Stomach (tissue), 9 donors: Measurements from ENCODE around the gene CCNJL. TPM values are rescaled to one million over a fixed set of nuclear protein-coding genes. Genes with fewer than 3 reads are reported as not detected.

Source experiments
- DNase-seq, 2 donors: peaks; one replicate each; pipeline versions ENCODE4 v3.0.0 to v3.0.0-alpha.2; 2013 to 2019
- H3K27ac ChIP-seq, 5 donors: fragments of 200-600 bp in 4 of 5; sonication (generic) in 4 of 5; one replicate each; pipeline ENCODE4 v1.5.1; 2013 to 2019; ENCODE audit warnings: mild to moderate bottlenecking in 1 of 5, moderate library complexity in 1 of 5
- H3K27me3 ChIP-seq, 3 donors: fragments of 200-600 bp; sonication (generic); one replicate each; pipeline ENCODE4 v1.5.1; 2017 to 2019; ENCODE audit warnings: mixed run types in 1 of 3
- H3K36me3 ChIP-seq, 4 donors: fragments of 200-600 bp; sonication (generic); 1 replicate in 3 of 4; 2 replicates in 1 of 4; pipeline ENCODE4 v1.5.1; 2016 to 2019
- H3K4me1 ChIP-seq, 4 donors: fragments of 200-600 bp; sonication (generic); one replicate each; pipeline ENCODE4 v1.5.1; 2016 to 2019
- H3K4me3 ChIP-seq, 4 donors: fragments of 200-600 bp; sonication (generic) in 3 of 4; one replicate each; pipeline ENCODE4 v1.5.1; 2016 to 2019; ENCODE audit warnings: mild to moderate bottlenecking in 1 of 4
- H3K9me3 ChIP-seq, 4 donors: fragments of 200-600 bp; sonication (generic); one replicate each; pipeline ENCODE4 v1.5.1; 2016 to 2019
- CTCF ChIP-seq, 7 experiments: fragments of 450-650 bp in 4 of 7; fragments of 200-600 bp in 3 of 7; sonication (generic) in 3 of 7; IDR thresholded peaks; one replicate each; pipeline ENCODE4 v1.5.1; 2016 to 2019; ENCODE audit warnings: antibody characterized with exemption in 7 of 7, control low read depth in 2 of 7, mild to moderate bottlenecking in 1 of 7
- EP300 ChIP-seq: sonication (generic); formaldehyde crosslinking; IDR thresholded peaks from one replicate; pipeline ENCODE4 v1.6.1; 2017; ENCODE audit warnings: antibody characterized with exemption
- POLR2A ChIP-seq, 4 donors: fragments of 450-650 bp; IDR thresholded peaks; one replicate each; pipeline ENCODE4 v1.6.1; 2016; ENCODE audit warnings: antibody characterized with exemption in 4 of 4, control low read depth in 2 of 4, mild to moderate bottlenecking in 1 of 4, moderate library complexity in 1 of 4
- POLR2AphosphoS5 ChIP-seq, 3 donors: sonication (generic); formaldehyde crosslinking; IDR thresholded peaks; one replicate each; pipeline ENCODE4 v1.6.1; 2016; ENCODE audit warnings: antibody characterized with exemption in 3 of 3
- WGBS, 5 donors: extraction: QIAGEN DNeasy Blood & Tissue Kit in 3 of 5; methylation state at CpG; one replicate each; pipeline versions ENCODE4 v1.1.5 to v1.1.7; 2013 to 2018; 5-methylcytosine and 5-hydroxymethylcytosine counted together
- intact Hi-C: fragments of 100-400 bp; cut with DNase I; formaldehyde crosslinking; loops from one replicate; pipeline ENCODE4 v1.15.1; 2023; ENCODE audit warnings: low total_unique reads
- polyA plus RNA-seq, 3 donors: library from polyadenylated mRNA; stranded (reverse); fragments of 200-250 nt; gene quantifications; one replicate each; pipeline ENCODE4 v1.2.3, GENCODE V29; 2013
- total RNA-seq, 5 donors: library from RNA; depleted of rRNA; stranded (reverse); fragments of >200 nt; gene quantifications; one replicate each; pipeline versions ENCODE4 v1.1.0 to v1.2.3, GENCODE V29; 2014 to 2016
- donor health status: healthy with polysubstance abuse.
- donor health status: Bipolar disorder and iron deficiency.
- donor health status: healthy.

CCNJL gene
- total and polyA plus RNA-seq, 8 donors: 1.4 to 104 (median 3.5) TPM

DNA sequence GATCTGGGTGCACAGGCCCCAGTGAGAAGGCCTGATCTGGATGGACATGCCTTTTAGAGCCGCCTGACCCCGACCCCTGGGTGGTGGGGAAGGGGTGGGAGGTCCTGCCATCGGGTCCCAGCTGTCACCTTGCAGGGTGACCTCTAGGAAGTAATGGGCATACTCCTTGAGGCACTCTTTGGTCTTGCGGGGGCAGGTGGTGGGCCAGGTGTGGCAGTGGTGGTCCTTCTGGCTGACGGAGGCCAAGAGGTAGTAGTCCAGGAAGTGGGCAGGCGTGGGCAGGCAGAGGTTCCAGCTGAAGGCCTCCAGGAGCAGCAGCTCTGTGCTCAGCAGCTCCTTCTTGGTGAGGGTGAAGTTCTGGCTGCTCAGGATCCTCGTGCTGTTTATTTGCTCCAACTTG, 53.0 kb downstream of the CCNJL start:
- no peak overlapping the region for H3K4me3 ChIP-seq
- no peaks in the 10 kb centered on the region for H3K9me3 ChIP-seq
- no peak for DNase-seq
- intact Hi-C loops: no loop called here
- WGBS, 5 donors: 68 to 90% (median 86%) methylated on average over 6 to 7 of the region's 7 CpGs
- H3K36me3 ChIP-seq: peaks cover 0 to 11% (median 4%) of the 10 kb centered on the region in 4 donors
- H3K27ac ChIP-seq: no peak overlapping the region
- peaks cover 14 to 27% (median 23%) of the 10 kb centered on the region in 4 donors for H3K4me1 ChIP-seq
- TF ChIP-seq CTCF (IDR thresholded peaks at IDR 0.05) (no peak), POLR2A (IDR thresholded peaks at IDR 0.05) (no peak), EP300 (no peak), POLR2AphosphoS5 (IDR thresholded peaks at IDR 0.05) (no peak)
- H3K27me3 ChIP-seq: no peaks in the 10 kb centered on the region

GRCh38 chr5:160254706-160255105, 57.7 kb downstream of the CCNJL start:
- Histone ChIP-seq H3K36me3 (peaks cover 0 to 34% (median 20%) of the 10 kb centered on the region in 4 donors), H3K4me3 (no peak overlapping the region), H3K27me3 (no peaks in the 10 kb centered on the region), H3K4me1 (no peaks in the 10 kb centered on the region), H3K27ac (no peak overlapping the region), H3K9me3 (no peaks in the 10 kb centered on the region)
- 76 to 93% (median 86%) methylated on average over 6 of the region's 6 CpGs for WGBS, 5 donors
- DNase-seq: no peak
- no peak for TF ChIP-seq POLR2A (IDR thresholded peaks at IDR 0.05)
- TF ChIP-seq CTCF (IDR thresholded peaks at IDR 0.05): no peak
- TF ChIP-seq POLR2AphosphoS5 (IDR thresholded peaks at IDR 0.05): no peak
- no peak for TF ChIP-seq EP300
- intact Hi-C loops: no loop called here

- Histone ChIP-seq H3K4me3 (no peak overlapping the region), H3K36me3 (peaks cover 0 to 31% (median 20%) of the 10 kb centered on the region in 4 donors), H3K4me1 (no peaks in the 10 kb centered on the region), H3K27ac (no peak overlapping the region), H3K27me3 (no peaks in the 10 kb centered on the region), H3K9me3 (no peaks in the 10 kb centered on the region)
- DNase-seq: no peak
- 90 to 95% (median 94%) methylated on average over 17 of the region's 17 CpGs for WGBS, 5 donors
- TF ChIP-seq EP300: no peak
- no peak for TF ChIP-seq CTCF (IDR thresholded peaks at IDR 0.05)
- TF ChIP-seq POLR2AphosphoS5 (IDR thresholded peaks at IDR 0.05): no peak
- no peak for TF ChIP-seq POLR2A (IDR thresholded peaks at IDR 0.05)
- intact Hi-C loops: no loop called here
These were observed 58.9 kb downstream of the CCNJL start for GRCh38 chr5:160253441-160253840.

DNA sequence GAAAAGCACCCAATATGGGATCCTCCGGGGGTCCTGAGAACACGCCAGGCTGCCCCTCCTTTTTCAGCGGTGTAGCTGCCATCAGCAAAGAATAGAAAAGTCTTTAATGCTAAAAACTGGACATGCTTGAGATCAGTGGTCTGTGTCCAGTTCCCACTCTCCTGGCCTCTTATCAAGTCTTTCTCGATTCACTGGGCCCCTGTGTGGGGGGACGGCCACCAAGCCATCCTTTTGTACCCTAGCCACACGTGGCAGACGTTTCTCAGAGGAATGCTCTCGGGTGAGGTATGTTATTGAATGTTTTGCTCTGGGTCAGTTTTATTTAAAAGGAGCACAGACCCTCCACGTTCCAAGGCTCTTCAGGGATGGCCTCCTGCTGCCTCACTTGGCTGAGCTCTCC, 59.4 kb downstream of the CCNJL start:
- TF ChIP-seq POLR2A (IDR thresholded peaks at IDR 0.05) (no peak), EP300 (no peak), CTCF (IDR thresholded peaks at IDR 0.05) (no peak), POLR2AphosphoS5 (IDR thresholded peaks at IDR 0.05) (no peak)
- Histone ChIP-seq H3K4me1 (no peaks in the 10 kb centered on the region), H3K4me3 (no peak overlapping the region), H3K27me3 (no peaks in the 10 kb centered on the region), H3K27ac (no peak overlapping the region), H3K36me3 (peaks cover 0 to 31% (median 20%) of the 10 kb centered on the region in 4 donors), H3K9me3 (no peaks in the 10 kb centered on the region)
- no peak for DNase-seq
- intact Hi-C loops: no loop called here
- 87 to 95% (median 91%) methylated on average over 9 of the region's 9 CpGs for WGBS, 5 donors
